Activated T-helper 1 cell treated with anti-CD3 and anti-CD28 coated beads, Interleukin-12 subunit alpha, Interleukin-12 subunit beta, Interleukin-2, Interleukin-4 antibody, amounts not matched to agents 30 ng/mL and 10 ng/mL and 1 ng/mL, durations not matched to agents 14 hours and 24 hours and 36 hours (primary cell): ENCODE data around the gene CETN3. TPM values are rescaled to one million over a fixed set of nuclear protein-coding genes. Genes with fewer than 3 reads are reported as not detected.
"Not testable (repeated sequence)": the region's sequence is repeated elsewhere in the genome, so short reads cannot be mapped to it uniquely, and the experiment has no call there.

Experiments
- DNase-seq: peaks from one replicate; pipeline ENCODE4 v3.0.0; 2021; ENCODE audit warnings: low spot score
- H3K27ac Mint-ChIP-seq: one replicate; pipeline ENCODE4 v1.8.0; 2021; ENCODE audit warnings: mild to moderate bottlenecking, mixed read lengths
- H3K27me3 Mint-ChIP-seq: one replicate; pipeline ENCODE4 v1.8.0; 2022; ENCODE audit warnings: mild to moderate bottlenecking, moderate library complexity, mixed read lengths; ENCODE audit not compliant: insufficient read depth
- H3K36me3 Mint-ChIP-seq: one replicate; pipeline ENCODE4 v1.8.0; 2021; ENCODE audit warnings: low read depth, mixed read lengths
- H3K4me1 Mint-ChIP-seq: one replicate; pipeline ENCODE4 v1.8.0; 2021; ENCODE audit warnings: low read depth, mixed read lengths
- H3K4me3 Mint-ChIP-seq: one replicate; pipeline ENCODE4 v1.8.0; 2021; ENCODE audit warnings: mild to moderate bottlenecking, moderate library complexity, mixed read lengths
- H3K9me3 Mint-ChIP-seq: one replicate; pipeline ENCODE4 v1.8.0; 2021; ENCODE audit warnings: mixed read lengths
- intact Hi-C: fragments of 100-400 bp; cut with micrococcal nuclease; formaldehyde crosslinking; loops from one replicate; pipeline ENCODE4 v1.15.1; 2024
- total RNA-seq: library from RNA; stranded (reverse); gene quantifications from 2 replicates; pipeline ENCODE4 v1.2.3, GENCODE V29; 2022

CETN3 gene
- total RNA-seq, 1 donor from 2014 or later: 39.8 TPM

- H3K27me3 Mint-ChIP-seq, H3K27ac Mint-ChIP-seq, intact Hi-C loops, H3K4me1 Mint-ChIP-seq, H3K4me3 Mint-ChIP-seq, H3K36me3 Mint-ChIP-seq, DNase-seq, H3K9me3 Mint-ChIP-seq: not testable (repeated sequence)
Measured at GRCh38 chr5:90371269-90371668, 38.3 kb downstream of the CETN3 start.

- Mint-ChIP-seq H3K4me3 (no peak overlapping the region), H3K9me3 (peaks cover 6% of the 10 kb centered on the region), H3K27me3 (peaks cover 5% of the 10 kb centered on the region), H3K36me3 (no peaks in the 10 kb centered on the region), H3K27ac (no peak overlapping the region), H3K4me1 (no peaks in the 10 kb centered on the region)
- no peak for DNase-seq
- intact Hi-C loops: no loop called here
Measured at GRCh38 chr5:90368454-90369246, 40.9 kb downstream of the CETN3 start.

DNA sequence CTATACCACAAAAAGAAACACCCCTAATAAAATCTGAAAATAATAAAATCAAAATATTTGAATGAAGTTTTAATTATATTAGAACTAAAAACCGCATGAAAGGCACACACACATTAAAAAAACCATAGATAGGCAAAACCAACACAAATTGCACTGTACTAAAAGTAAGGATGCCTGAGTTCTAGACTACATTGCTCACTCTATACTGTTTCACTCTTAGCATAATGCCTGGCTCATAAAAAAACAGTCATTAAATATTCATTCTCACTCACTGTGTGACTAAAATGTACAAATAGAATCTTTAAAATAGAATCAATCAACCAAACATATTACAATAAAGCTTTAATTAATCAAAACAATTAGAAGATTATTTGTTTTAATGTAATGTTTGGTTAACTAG lies 41.7 kb downstream of the CETN3 start:
- Mint-ChIP-seq H3K9me3 (peaks cover 6% of the 10 kb centered on the region), H3K27ac (no peak overlapping the region), H3K4me3 (no peak overlapping the region), H3K27me3 (peaks cover 5% of the 10 kb centered on the region), H3K4me1 (no peaks in the 10 kb centered on the region), H3K36me3 (no peaks in the 10 kb centered on the region)
- intact Hi-C loops: no loop called here
- DNase-seq: no peak

GRCh38 chr5:90366948-90367347 lies 42.6 kb downstream of the CETN3 start:
- H3K27me3 Mint-ChIP-seq: peaks cover 5% of the 10 kb centered on the region
- H3K4me3 Mint-ChIP-seq: no peak overlapping the region
- intact Hi-C loops: no loop called here
- DNase-seq: no peak
- no peaks in the 10 kb centered on the region for H3K36me3 Mint-ChIP-seq
- H3K4me1 Mint-ChIP-seq: no peaks in the 10 kb centered on the region
- H3K9me3 Mint-ChIP-seq: peaks cover 2% of the 10 kb centered on the region
- H3K27ac Mint-ChIP-seq: no peak overlapping the region

DNA sequence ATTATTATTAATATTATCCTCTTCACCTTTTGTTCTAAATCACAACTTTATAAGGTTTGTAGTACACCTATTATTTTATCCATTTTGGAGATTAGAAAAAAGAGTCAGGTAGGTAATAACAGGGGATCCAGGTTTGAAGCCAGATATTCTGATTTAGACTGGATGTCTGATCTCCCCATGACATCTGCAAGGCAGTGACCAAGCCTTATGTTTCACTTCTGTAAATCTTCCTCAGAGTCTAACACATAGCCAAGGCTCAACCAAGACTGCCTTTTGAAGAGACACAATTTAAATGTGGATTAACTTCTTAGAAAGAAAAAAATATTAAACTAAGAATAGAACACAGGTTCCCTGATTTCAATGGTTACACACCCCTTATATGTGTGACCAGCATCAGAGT lies 44.2 kb downstream of the CETN3 start:
- Mint-ChIP-seq H3K27me3 (peaks cover 5% of the 10 kb centered on the region), H3K27ac (no peak overlapping the region), H3K4me3 (no peak overlapping the region), H3K4me1 (no peaks in the 10 kb centered on the region), H3K9me3 (no peaks in the 10 kb centered on the region), H3K36me3 (no peaks in the 10 kb centered on the region)
- DNase-seq: no peak
- intact Hi-C loops: no loop called here

DNA sequence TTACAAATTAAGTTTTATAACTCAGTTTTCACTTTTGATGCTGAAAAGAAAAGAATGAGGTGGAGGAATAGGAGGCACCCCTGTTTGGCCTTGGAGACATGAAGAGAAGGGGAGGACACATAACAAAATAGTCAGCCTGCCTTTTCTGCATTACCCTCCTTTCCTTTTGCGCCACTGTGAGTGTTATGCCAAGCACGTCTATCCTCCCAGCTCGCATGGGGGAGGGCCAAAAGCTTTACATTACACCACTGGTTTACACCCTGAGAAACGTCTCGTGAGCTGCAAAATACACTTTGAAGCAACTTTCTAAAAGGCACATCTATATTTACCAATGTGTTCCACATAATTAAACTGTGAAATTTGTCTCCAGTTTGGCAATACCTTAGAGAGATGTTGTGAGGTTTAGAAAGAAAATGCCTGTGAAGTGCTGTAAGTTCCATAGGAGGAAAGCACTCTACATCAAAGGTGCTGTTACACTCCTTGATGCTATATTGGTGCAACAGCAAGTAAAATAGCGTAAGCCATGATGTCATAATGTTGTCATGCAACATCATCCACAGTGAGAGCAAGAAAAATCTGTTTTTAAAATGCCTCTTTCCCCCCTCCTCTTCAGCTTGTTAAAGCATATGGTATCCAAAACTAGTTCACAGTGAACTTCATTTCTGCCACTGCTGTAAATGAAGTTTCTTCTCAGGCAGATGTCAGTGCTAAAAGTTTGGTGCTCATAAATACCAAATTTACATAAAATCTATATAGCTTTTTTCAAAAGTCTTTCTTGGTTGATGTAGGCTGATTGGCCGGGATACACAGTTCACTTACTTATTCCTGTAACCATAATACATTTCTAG lies 50.3 kb downstream of the CETN3 start:
- Mint-ChIP-seq H3K27me3 (peaks cover 2% of the 10 kb centered on the region), H3K27ac (no peak overlapping the region), H3K4me1 (no peaks in the 10 kb centered on the region), H3K36me3 (no peaks in the 10 kb centered on the region), H3K4me3 (no peak overlapping the region), H3K9me3 (no peaks in the 10 kb centered on the region)
- intact Hi-C loops: no loop called here
- no peak for DNase-seq

GRCh38 chr5:90356622-90357021 lies 52.9 kb downstream of the CETN3 start:
- Mint-ChIP-seq H3K27me3 (no peaks in the 10 kb centered on the region), H3K9me3 (no peaks in the 10 kb centered on the region), H3K4me3 (no peak overlapping the region), H3K36me3 (no peaks in the 10 kb centered on the region), H3K27ac (no peak overlapping the region), H3K4me1 (no peaks in the 10 kb centered on the region)
- no peak for DNase-seq
- intact Hi-C loops: no loop called here

DNA sequence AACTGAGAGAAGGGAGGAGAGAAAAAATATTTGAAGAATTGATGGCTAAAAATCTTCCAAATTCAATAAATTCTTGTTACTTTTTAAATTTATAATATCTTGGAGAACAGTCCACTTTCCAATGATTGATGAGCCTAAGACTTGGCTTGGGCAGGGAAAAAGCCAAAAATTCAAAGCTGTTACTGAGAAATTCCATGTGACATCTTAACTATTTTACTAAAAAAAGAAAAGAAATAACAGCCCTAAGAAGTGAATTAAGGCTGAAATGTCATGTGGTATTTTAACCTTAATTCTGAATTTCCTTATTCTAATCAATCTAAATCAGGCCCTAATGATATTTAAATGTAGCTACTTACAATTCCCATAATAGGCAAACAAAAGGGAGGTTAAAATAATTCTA lies 53.4 kb downstream of the CETN3 start:
- Mint-ChIP-seq H3K27ac (no peak overlapping the region), H3K9me3 (no peaks in the 10 kb centered on the region), H3K4me1 (no peaks in the 10 kb centered on the region), H3K27me3 (no peaks in the 10 kb centered on the region), H3K4me3 (no peak overlapping the region), H3K36me3 (no peaks in the 10 kb centered on the region)
- no peak for DNase-seq
- intact Hi-C loops: no loop called here

DNA sequence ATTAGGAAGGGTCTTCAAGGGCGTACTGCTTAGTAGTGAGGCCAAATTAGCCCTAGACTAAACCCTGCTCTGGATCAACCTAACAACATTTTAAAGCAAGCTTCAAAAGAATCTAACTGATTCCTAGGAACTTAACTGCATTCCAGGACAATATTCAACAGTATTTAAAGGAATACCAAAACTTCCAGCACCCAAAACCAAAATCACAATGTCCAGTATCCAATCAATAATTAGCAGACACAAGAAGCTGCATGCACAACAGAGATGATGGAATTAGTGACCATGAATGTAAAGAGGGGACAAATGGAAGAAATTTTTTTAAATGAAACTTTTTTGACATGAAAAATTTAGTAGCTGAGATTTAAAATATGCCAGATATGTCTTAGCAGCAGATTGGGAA lies 53.9 kb downstream of the CETN3 start:
- Mint-ChIP-seq H3K4me3 (no peak overlapping the region), H3K27me3 (no peaks in the 10 kb centered on the region), H3K9me3 (no peaks in the 10 kb centered on the region), H3K36me3 (no peaks in the 10 kb centered on the region), H3K4me1 (no peaks in the 10 kb centered on the region), H3K27ac (no peak overlapping the region)
- DNase-seq: no peak
- intact Hi-C loops: no loop called here

GRCh38 chr5:90353254-90353653 lies 56.3 kb downstream of the CETN3 start:
- intact Hi-C loops: no loop called here
- DNase-seq: no peak
- H3K4me1 Mint-ChIP-seq: no peaks in the 10 kb centered on the region
- H3K27ac Mint-ChIP-seq: no peak overlapping the region
- no peaks in the 10 kb centered on the region for H3K36me3 Mint-ChIP-seq
- H3K27me3 Mint-ChIP-seq: no peaks in the 10 kb centered on the region
- no peak overlapping the region for H3K4me3 Mint-ChIP-seq
- no peaks in the 10 kb centered on the region for H3K9me3 Mint-ChIP-seq

GRCh38 chr5:90351101-90351500 lies 58.5 kb downstream of the CETN3 start:
- no peak overlapping the region for H3K4me3 Mint-ChIP-seq
- no peaks in the 10 kb centered on the region for H3K4me1 Mint-ChIP-seq
- H3K36me3 Mint-ChIP-seq: no peaks in the 10 kb centered on the region
- no peaks in the 10 kb centered on the region for H3K9me3 Mint-ChIP-seq
- intact Hi-C loops: no loop called here
- H3K27ac Mint-ChIP-seq: no peak overlapping the region
- H3K27me3 Mint-ChIP-seq: peaks cover under 1% of the 10 kb centered on the region
- no peak for DNase-seq

DNA sequence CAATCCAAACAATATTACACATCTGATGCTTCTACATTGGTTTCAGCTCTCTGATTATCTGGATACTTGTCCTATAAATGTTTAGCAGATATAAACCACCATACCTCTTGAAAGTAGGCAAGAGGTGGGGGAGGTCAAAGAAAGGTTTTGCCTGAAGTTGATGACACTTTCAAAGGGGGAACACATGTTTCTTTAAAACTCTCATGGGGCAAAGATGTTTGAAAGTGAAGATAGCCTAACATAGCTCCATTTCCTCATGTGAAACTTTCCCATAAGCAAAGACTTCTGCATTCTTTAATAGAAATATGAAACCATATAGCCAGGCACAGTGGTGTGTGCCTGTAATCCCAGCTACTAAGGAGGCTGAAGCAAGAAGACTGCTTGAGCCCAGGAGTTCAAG lies 62.1 kb downstream of the CETN3 start:
- intact Hi-C loops: no loop called here
- Mint-ChIP-seq H3K36me3 (no peaks in the 10 kb centered on the region), H3K27ac (no peak overlapping the region), H3K4me1 (no peaks in the 10 kb centered on the region), H3K9me3 (no peaks in the 10 kb centered on the region), H3K27me3 (peaks cover 2% of the 10 kb centered on the region), H3K4me3 (no peak overlapping the region)
- DNase-seq: no peak

- Mint-ChIP-seq H3K4me3 (no peak overlapping the region), H3K27me3 (peaks cover 4% of the 10 kb centered on the region), H3K4me1 (no peaks in the 10 kb centered on the region), H3K36me3 (no peaks in the 10 kb centered on the region), H3K9me3 (no peaks in the 10 kb centered on the region), H3K27ac (no peak overlapping the region)
- intact Hi-C loops: no loop called here
- DNase-seq: no peak
Measured at GRCh38 chr5:90345684-90346083, 63.9 kb downstream of the CETN3 start.
